Upper lobe of left lung (tissue), 6 donors: Measurements from ENCODE around the gene ZNF850. TPM values are rescaled to one million over a fixed set of nuclear protein-coding genes. Genes with fewer than 3 reads are reported as not detected.
A peak's percentile ranks its signal among the peaks of the same experiment; 100 is the strongest.

Experiments
- ATAC-seq, 2 donors: fragments of 200-7000 bp; cut with Tn5 transposase; one replicate each; pipeline ENCODE4 v1.9.1; 2022; ENCODE audit warnings: mild to moderate bottlenecking in 2 of 2, moderate library complexity in 2 of 2; ENCODE audit not compliant: low FRiP score in 2 of 2
- DNase-seq, 2 donors: peaks; one replicate each; pipeline ENCODE4 v3.0.0-alpha.2; 2019 to 2020
- H3K27ac ChIP-seq, 4 donors: fragments of 200-600 bp; sonication (generic); one replicate each; pipeline ENCODE4 v1.5.1; 2016 to 2019
- H3K27me3 ChIP-seq, 4 donors: fragments of 200-600 bp; sonication (generic); one replicate each; pipeline ENCODE4 v1.5.1; 2017 to 2019
- H3K36me3 ChIP-seq, 4 donors: fragments of 200-600 bp; sonication (generic); one replicate each; pipeline ENCODE4 v1.5.1; 2016 to 2019
- H3K4me1 ChIP-seq, 4 donors: fragments of 200-600 bp; sonication (generic); one replicate each; pipeline ENCODE4 v1.5.1; 2018 to 2019
- H3K4me3 ChIP-seq, 4 donors: fragments of 200-600 bp; sonication (generic); one replicate each; pipeline ENCODE4 v1.5.1; 2017 to 2019; ENCODE audit warnings: mild to moderate bottlenecking in 2 of 4, moderate library complexity in 1 of 4
- H3K9me3 ChIP-seq, 4 donors: fragments of 200-600 bp; sonication (generic); one replicate each; pipeline ENCODE4 v1.5.1; 2018 to 2019
- EP300 ChIP-seq, 4 donors: sonication (generic); formaldehyde crosslinking; IDR thresholded peaks; one replicate each; pipeline ENCODE4 v1.5.1; 2017; ENCODE audit warnings: antibody characterized with exemption in 4 of 4, control low read depth in 2 of 4
- POLR2A ChIP-seq, 4 donors: fragments of 450-650 bp; IDR thresholded peaks; one replicate each; pipeline ENCODE4 v1.5.1; 2016 to 2017; ENCODE audit warnings: antibody characterized with exemption in 4 of 4, mild to moderate bottlenecking in 2 of 4
- POLR2AphosphoS5 ChIP-seq, 2 donors: sonication (generic); formaldehyde crosslinking; IDR thresholded peaks; one replicate each; pipeline ENCODE4 v1.5.1; 2017; ENCODE audit warnings: antibody characterized with exemption in 2 of 2
- WGBS, 2 donors: methylation state at CpG; one replicate each; pipeline ENCODE4 v1.1.5; 2017 to 2018; 5-methylcytosine and 5-hydroxymethylcytosine counted together
- total RNA-seq, 6 donors: library from RNA; depleted of rRNA in 4 of 6; stranded (reverse); fragments of >200 nt in 4 of 6; gene quantifications; one replicate each; pipeline versions ENCODE4 v1.1.0 to v1.2.1, GENCODE V29; 2016 to 2021
- TF ChIP-seq, protein P1 (sequence below), 6 experiments: fragments of 450-650 bp in 4 of 6; fragments of 200-600 bp in 2 of 6; sonication (generic) in 2 of 6; IDR thresholded peaks; one replicate each; pipeline ENCODE4 v1.5.1; 2016 to 2019; ENCODE audit warnings: antibody characterized with exemption in 6 of 6
- donor health status: DM: no; HTN: no; CAD: no; lungs with moderate emphysema.
- donor health status: DM: no; HTN: yes; CAD: no; lungs with severe emphysema.

ZNF850 gene
- total RNA-seq, 6 donors from 2014 or later = 0.44 to 3.0 (median 1.2) TPM

DNA sequence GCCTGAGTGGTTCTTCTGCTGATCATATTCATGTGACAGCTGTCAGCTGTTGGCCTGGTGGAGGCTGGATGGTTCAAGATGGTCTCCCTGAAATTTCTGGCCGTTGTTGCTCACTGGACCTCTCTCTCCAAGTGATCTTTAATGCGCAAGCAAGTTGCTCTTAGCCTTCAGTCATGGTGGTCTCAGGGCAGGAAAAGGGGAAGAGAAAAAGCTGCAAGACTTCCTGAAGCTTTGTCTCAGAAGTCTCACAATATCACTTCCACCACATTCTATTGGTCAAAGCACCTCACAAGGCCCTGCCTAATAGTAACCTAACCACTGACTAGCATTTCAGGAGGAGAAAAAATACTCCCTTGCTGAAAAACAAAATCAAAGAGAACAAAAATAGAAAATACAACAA is 86.8 kb downstream of the ZNF850 start:
- TF ChIP-seq EP300 (IDR thresholded peaks at IDR 0.05) (no peak), POLR2A (IDR thresholded peaks at IDR 0.05) (no peak), POLR2AphosphoS5 (IDR thresholded peaks at IDR 0.05) (no peak)
- TF ChIP-seq, protein P1, sequence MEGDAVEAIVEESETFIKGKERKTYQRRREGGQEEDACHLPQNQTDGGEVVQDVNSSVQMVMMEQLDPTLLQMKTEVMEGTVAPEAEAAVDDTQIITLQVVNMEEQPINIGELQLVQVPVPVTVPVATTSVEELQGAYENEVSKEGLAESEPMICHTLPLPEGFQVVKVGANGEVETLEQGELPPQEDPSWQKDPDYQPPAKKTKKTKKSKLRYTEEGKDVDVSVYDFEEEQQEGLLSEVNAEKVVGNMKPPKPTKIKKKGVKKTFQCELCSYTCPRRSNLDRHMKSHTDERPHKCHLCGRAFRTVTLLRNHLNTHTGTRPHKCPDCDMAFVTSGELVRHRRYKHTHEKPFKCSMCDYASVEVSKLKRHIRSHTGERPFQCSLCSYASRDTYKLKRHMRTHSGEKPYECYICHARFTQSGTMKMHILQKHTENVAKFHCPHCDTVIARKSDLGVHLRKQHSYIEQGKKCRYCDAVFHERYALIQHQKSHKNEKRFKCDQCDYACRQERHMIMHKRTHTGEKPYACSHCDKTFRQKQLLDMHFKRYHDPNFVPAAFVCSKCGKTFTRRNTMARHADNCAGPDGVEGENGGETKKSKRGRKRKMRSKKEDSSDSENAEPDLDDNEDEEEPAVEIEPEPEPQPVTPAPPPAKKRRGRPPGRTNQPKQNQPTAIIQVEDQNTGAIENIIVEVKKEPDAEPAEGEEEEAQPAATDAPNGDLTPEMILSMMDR (IDR thresholded peaks at IDR 0.05) = no peak
- H3K4me3 ChIP-seq = peak overlapping the region in 1 of 4 donors; percentile 67
- no peak for ATAC-seq

DNA sequence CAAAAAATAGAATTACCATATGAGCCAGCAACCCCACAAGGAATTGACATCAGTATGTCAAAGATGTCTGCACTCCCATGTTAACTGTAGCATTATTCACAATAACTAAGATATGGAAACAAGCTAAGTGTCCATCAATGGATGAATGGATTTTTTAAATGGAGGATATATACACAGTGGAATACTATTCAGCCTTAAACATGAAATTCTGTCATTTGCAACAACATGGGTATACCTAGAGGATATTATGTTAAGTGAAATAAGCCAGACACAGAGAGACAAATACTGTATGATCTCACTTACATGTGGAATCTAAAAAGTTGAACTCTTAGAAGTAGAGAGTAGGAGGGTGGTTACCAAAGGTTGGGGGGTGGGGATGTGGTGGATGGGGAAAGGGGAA is 93.2 kb downstream of the ZNF850 start:
- H3K9me3 ChIP-seq = peaks cover 11 to 45% (median 44%) of the 10 kb centered on the region in 4 donors
- DNase-seq = no peak
- peaks cover 0 to 28% (median 10%) of the 10 kb centered on the region in 4 donors for H3K36me3 ChIP-seq
- H3K4me3 ChIP-seq = no peak overlapping the region
- no peaks in the 10 kb centered on the region for H3K4me1 ChIP-seq
- H3K27me3 ChIP-seq = no peaks in the 10 kb centered on the region
- TF ChIP-seq, protein P1 (IDR thresholded peaks at IDR 0.05) = no peak
- TF ChIP-seq POLR2AphosphoS5 (IDR thresholded peaks at IDR 0.05) = no peak
- no peak for TF ChIP-seq POLR2A (IDR thresholded peaks at IDR 0.05)
- no peak for TF ChIP-seq EP300 (IDR thresholded peaks at IDR 0.05)
- no peak for ATAC-seq
- H3K27ac ChIP-seq = no peak overlapping the region

More for the DNA sequence above, 86.8 kb downstream of the ZNF850 start:
- H3K27me3 ChIP-seq = no peaks in the 10 kb centered on the region
- no peak overlapping the region for H3K27ac ChIP-seq
- H3K4me1 ChIP-seq = peaks cover 13 to 19% (median 16%) of the 10 kb centered on the region in 4 donors
- peaks cover 0 to 14% (median 8%) of the 10 kb centered on the region in 4 donors for H3K9me3 ChIP-seq
- no peak for DNase-seq
- WGBS, 2 donors = 84 to 92% methylated on average over 2 of the region's 2 CpGs
- H3K36me3 ChIP-seq = peaks cover 0 to 16% (median 15%) of the 10 kb centered on the region in 4 donors

DNA sequence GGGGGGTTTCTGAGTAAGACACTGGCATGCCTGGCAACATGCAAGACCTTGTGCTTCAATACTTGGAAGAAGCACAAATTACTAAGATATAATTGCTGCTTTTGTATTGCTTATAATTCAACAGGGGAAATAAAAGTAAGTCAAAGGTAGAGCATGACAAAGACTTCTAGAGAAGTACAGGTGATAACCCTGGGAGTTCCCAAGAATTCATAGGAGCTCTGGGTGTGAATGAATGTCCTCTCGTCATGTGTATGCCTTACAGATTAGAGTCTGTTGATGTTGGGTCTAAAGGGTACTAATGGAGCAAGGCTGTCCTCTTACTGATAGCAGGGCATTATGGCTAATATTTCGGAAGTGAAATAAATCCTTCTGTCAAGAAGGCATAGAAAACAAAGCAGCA is 98.4 kb downstream of the ZNF850 start:
- TF ChIP-seq, protein P1 (IDR thresholded peaks at IDR 0.05) = no peak
- TF ChIP-seq POLR2A (IDR thresholded peaks at IDR 0.05) (no peak), POLR2AphosphoS5 (IDR thresholded peaks at IDR 0.05) (no peak), EP300 (IDR thresholded peaks at IDR 0.05) (no peak)
- WGBS, 2 donors = 97% methylated on average over 2 of the region's 2 CpGs
- Histone ChIP-seq H3K4me1 (no peaks in the 10 kb centered on the region), H3K4me3 (no peak overlapping the region), H3K9me3 (peaks cover 11 to 82% (median 59%) of the 10 kb centered on the region in 4 donors), H3K36me3 (peaks cover 0 to 22% (median 8%) of the 10 kb centered on the region in 4 donors), H3K27me3 (no peaks in the 10 kb centered on the region), H3K27ac (no peak overlapping the region)
- ATAC-seq = no peak
- no peak for DNase-seq

DNA sequence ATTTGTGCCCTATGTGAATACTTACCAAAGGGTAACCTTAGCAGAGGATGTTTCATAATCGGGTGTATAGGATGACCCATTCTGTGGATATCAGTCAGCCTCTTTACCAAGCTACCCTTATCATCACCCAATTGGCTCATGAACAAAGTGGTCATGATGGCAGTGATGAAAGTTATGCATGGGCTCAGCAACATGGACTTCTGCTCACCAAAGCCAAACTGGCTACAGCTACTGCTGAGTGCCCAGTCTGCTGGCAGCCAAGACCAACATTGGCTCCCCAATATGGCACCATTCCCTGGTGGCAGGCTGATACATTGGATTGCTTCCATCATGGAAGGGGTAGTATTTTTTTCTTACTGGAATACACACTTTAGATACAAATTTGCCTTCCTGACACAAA is 100.2 kb downstream of the ZNF850 start:
- Histone ChIP-seq H3K27ac (no peak overlapping the region), H3K36me3 (peaks cover 0 to 4% (median 0%) of the 10 kb centered on the region in 4 donors), H3K27me3 (no peaks in the 10 kb centered on the region), H3K9me3 (peaks cover 3 to 73% (median 51%) of the 10 kb centered on the region in 4 donors), H3K4me3 (no peak overlapping the region), H3K4me1 (peaks cover 0 to 12% (median 7%) of the 10 kb centered on the region in 4 donors)
- DNase-seq (no peak), ATAC-seq (no peak)
- TF ChIP-seq POLR2A (IDR thresholded peaks at IDR 0.05) = no peak
- no peak for TF ChIP-seq POLR2AphosphoS5 (IDR thresholded peaks at IDR 0.05)
- TF ChIP-seq EP300 (IDR thresholded peaks at IDR 0.05) = no peak
- TF ChIP-seq, protein P1 (IDR thresholded peaks at IDR 0.05) = no peak
- WGBS, 2 donors = 100% methylated on average over 1 of the region's 1 CpG

DNA sequence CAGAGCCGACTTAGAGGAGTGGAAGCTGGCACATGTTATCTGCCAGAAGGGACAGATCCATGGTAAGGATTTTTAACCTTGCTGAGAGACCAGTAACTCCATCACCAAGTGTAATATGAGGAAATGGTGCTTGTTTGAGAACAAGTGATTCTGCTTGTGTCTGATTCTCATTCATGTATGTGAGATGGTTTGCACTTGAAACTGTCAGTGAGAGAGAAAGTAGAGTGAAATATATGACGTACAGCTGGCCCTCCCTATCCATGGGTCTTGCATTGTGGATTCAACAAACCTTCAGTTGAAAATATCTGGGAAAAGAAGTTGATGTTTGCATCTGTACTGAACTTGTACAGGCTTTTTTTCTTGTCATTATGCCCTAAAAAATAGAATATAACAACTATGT is 104.0 kb downstream of the ZNF850 start:
- peaks cover 0 to 50% (median 36%) of the 10 kb centered on the region in 4 donors for H3K9me3 ChIP-seq
- no peak overlapping the region for H3K4me3 ChIP-seq
- TF ChIP-seq POLR2A (IDR thresholded peaks at IDR 0.05) (no peak), POLR2AphosphoS5 (IDR thresholded peaks at IDR 0.05) (no peak), EP300 (IDR thresholded peaks at IDR 0.05) (no peak)
- TF ChIP-seq, protein P1 (IDR thresholded peaks at IDR 0.05) = no peak
- H3K27ac ChIP-seq = no peak overlapping the region
- no peaks in the 10 kb centered on the region for H3K27me3 ChIP-seq
- H3K4me1 ChIP-seq = peaks cover 7 to 19% (median 14%) of the 10 kb centered on the region in 4 donors
- H3K36me3 ChIP-seq = peaks cover 0 to 13% (median 6%) of the 10 kb centered on the region in 4 donors
- WGBS, 2 donors = 89 to 95% methylated on average over 2 of the region's 2 CpGs
- ATAC-seq = no peak
- no peak for DNase-seq
